HepG2 (cell line): Measurements from ENCODE around the gene USP10.

ENCODE experiments used
- CTCF ChIP-seq: sonication (generic); formaldehyde crosslinking; IDR thresholded peaks from 2 replicates; pipeline ENCODE4 v1.5.0; 2020; ENCODE audit warnings: mild to moderate bottlenecking, missing genetic modification reagents, moderate library complexity
- EZH2 ChIP-seq: conservative IDR thresholded peaks from 2 replicates; pipeline ENCODE4 v1.6.1; 2012; ENCODE audit warnings: mild to moderate bottlenecking, low read depth, low read length, moderate library complexity
- FOXJ3 ChIP-seq: sonication (generic); formaldehyde crosslinking; IDR thresholded peaks from 2 replicates; pipeline ENCODE4 v1.4.0; 2020; ENCODE audit warnings: missing genetic modification reagents, mild to moderate bottlenecking, borderline replicate concordance
- HDAC1 ChIP-seq: sonication (generic); formaldehyde crosslinking; IDR thresholded peaks from 2 replicates; pipeline ENCODE4 v1.5.1; 2020; ENCODE audit warnings: mild to moderate bottlenecking, missing genetic modification reagents
- SOX13 ChIP-seq, 3 experiments: fragments of 450-650 bp in 1 of 3; sonication (generic) in 1 of 3; formaldehyde crosslinking in 1 of 3; IDR thresholded peaks in 2 of 3; conservative IDR thresholded peaks in 1 of 3; 2 replicates each; pipeline versions ENCODE4 v1.5.0 to v1.6.1; 2016 to 2020; ENCODE audit warnings: antibody characterized with exemption in 1 of 3, mild to moderate bottlenecking in 1 of 3, missing compliant biosample characterization in 1 of 3, missing genetic modification reagents in 1 of 3, moderate library complexity in 1 of 3
- YY1 ChIP-seq: IDR thresholded peaks from 2 replicates; pipeline ENCODE4 v1.6.1; 2011; ENCODE audit warnings: low read length, low read depth, moderate library complexity, mild to moderate bottlenecking; ENCODE audit not compliant: insufficient read depth, insufficient replicate concordance
- ZNF143 ChIP-seq: sonication (generic); formaldehyde crosslinking; IDR thresholded peaks from 2 replicates; pipeline ENCODE4 v1.4.0; 2020; ENCODE audit warnings: missing genetic modification reagents
- TF ChIP-seq, protein P1 (sequence below): IDR thresholded peaks from 2 replicates; pipeline ENCODE4 v1.6.1; 2012; ENCODE audit warnings: inconsistent platforms

DNA sequence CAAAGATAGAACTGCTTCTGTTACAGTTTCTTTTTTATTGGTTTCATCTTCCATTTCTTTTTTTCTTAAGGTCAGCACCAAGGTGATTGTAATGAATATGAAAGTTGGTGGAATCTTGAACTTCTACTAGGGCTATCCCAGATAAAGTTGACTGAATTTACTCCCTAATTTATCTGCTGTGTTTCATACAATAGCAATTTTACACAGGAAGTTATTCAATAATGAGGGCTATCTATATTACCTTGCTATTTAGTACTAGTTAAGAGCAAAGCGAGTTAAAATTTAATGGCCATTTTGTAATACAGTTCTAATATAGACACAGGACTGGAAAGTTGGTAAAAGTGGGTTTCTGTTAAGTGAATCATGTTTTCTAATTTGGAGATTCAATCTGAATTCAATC lies 24.1 kb downstream of the USP10 start:
- TF ChIP-seq, protein P1, sequence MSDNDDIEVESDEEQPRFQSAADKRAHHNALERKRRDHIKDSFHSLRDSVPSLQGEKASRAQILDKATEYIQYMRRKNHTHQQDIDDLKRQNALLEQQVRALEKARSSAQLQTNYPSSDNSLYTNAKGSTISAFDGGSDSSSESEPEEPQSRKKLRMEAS, result no peak
- TF ChIP-seq EZH2 (no peak), FOXJ3 (CRISPR knock-in tag) (no peak), YY1 (no peak), ZNF143 (CRISPR knock-in tag) (no peak), HDAC1 (CRISPR knock-in tag) (no peak), SOX13 (IDR thresholded peaks at IDR 0.05) (no peak), SOX13 (CRISPR knock-in tag; conservative IDR thresholded peaks at IDR 0.05 in 1 of 2, IDR thresholded peaks at IDR 0.05 in 1 of 2) (no peak), CTCF (no peak)
